GM18951 (cell line): ENCODE data around the gene RXYLT1.
A peak's percentile ranks its signal among the peaks of the same experiment; 100 is the strongest.

ENCODE experiments used
- POLR2A ChIP-seq: IDR thresholded peaks from 4 replicates; pipeline ENCODE4 v1.6.1; 2011; ENCODE audit warnings: mild to moderate bottlenecking; ENCODE audit not compliant: insufficient read length, insufficient read depth; ENCODE audit errors: extremely low read depth
- in situ Hi-C: fragments of 300-500 bp; cut with MboI; formaldehyde crosslinking; loops from one replicate; pipeline ENCODE4 v1.12.0; 2022; ENCODE audit warnings: low sequenced_read_pairs, mixed read lengths, inconsistent platforms; ENCODE audit not compliant: unreplicated experiment

The RXYLT1 gene

GRCh38 chr12:63841571-63841970, 61.9 kb downstream of the RXYLT1 start:
- TF ChIP-seq POLR2A, result no peak
- in situ Hi-C loops, result loop anchor here (5.0 kb wide), 1 partner anchor 416 kb away; no protein-coding TSS in a partner anchor

GRCh38 chr12:63842750-63843149, 63.0 kb downstream of the RXYLT1 start:
- in situ Hi-C loops, result loop anchor here (5.0 kb wide), 1 partner anchor 415 kb away; no protein-coding TSS in a partner anchor

GRCh38 chr12:63843254-63843720, 63.6 kb downstream of the RXYLT1 start:
- in situ Hi-C loops, result loop anchor here (5.0 kb wide), 1 partner anchor 414 kb away; no protein-coding TSS in a partner anchor
- TF ChIP-seq POLR2A, result no peak

GRCh38 chr12:63843721-63844390, 64.1 kb downstream of the RXYLT1 start:
- TF ChIP-seq POLR2A, result peak; percentile 34
- in situ Hi-C loops, result loop anchor here (5.0 kb wide), 1 partner anchor 413 kb away; no protein-coding TSS in a partner anchor

GRCh38 chr12:63844391-63845341, 65.0 kb downstream of the RXYLT1 start, which contains the start of gene SRGAP1:
Gene SRGAP1, plus strand, starts transcription at chr12:63844700. Its CDS starts 117 bp downstream, at chr12:63844817.
- in situ Hi-C loops, result loop anchor here (5.0 kb wide), 1 partner anchor 413 kb away; no protein-coding TSS in a partner anchor
- TF ChIP-seq POLR2A, result no peak

GRCh38 chr12:63845726-63846125, 66.0 kb downstream of the RXYLT1 start:
- in situ Hi-C loops, result no loop called here

GRCh38 chr12:63846238-63846967, 66.7 kb downstream of the RXYLT1 start:
- no peak for TF ChIP-seq POLR2A
- in situ Hi-C loops, result no loop called here

More at GRCh38 chr12:63845726-63846125, 66.0 kb downstream of the RXYLT1 start:
- TF ChIP-seq POLR2A, result no peak

GRCh38 chr12:63848450-63848849, 68.7 kb downstream of the RXYLT1 start:
- in situ Hi-C loops, result no loop called here

GRCh38 chr12:63849106-63849620, 69.5 kb downstream of the RXYLT1 start:
- TF ChIP-seq POLR2A, result no peak
- in situ Hi-C loops, result no loop called here

More at GRCh38 chr12:63848450-63848849, 68.7 kb downstream of the RXYLT1 start:
- TF ChIP-seq POLR2A, result no peak

- no peak for TF ChIP-seq POLR2A
- in situ Hi-C loops, result no loop called here
These were observed 69.9 kb downstream of the RXYLT1 start for GRCh38 chr12:63849641-63850040.

- in situ Hi-C loops, result no loop called here
- TF ChIP-seq POLR2A, result no peak
These were observed 74.3 kb downstream of the RXYLT1 start for GRCh38 chr12:63853978-63854377.

- in situ Hi-C loops, result no loop called here
These were observed 75.6 kb downstream of the RXYLT1 start for GRCh38 chr12:63855299-63855698.

More at GRCh38 chr12:63855299-63855698, 75.6 kb downstream of the RXYLT1 start:
- no peak for TF ChIP-seq POLR2A
